ENCODE measurements around the gene CCDC171. TPM values are rescaled to one million over a fixed set of nuclear protein-coding genes. Genes with fewer than 3 reads are reported as not detected.

CCDC171 gene
- total RNA-seq, 2 experiments from 2014 or later: 10.4 to 18.2 TPM

GRCh38 chr9:15909297-15909696 is 356.5 kb downstream of the CCDC171 start:
- H3K36me3 ChIP-seq (ENCODE audit: insufficient read depth, low read length): no peaks in the 10 kb centered on the region
- intact Hi-C loops (cut with micrococcal nuclease; ENCODE audit: unreplicated experiment): no loop called here
- H2AFZ ChIP-seq (ENCODE audit: low read length): no peak overlapping the region
- no peaks in the 10 kb centered on the region for H3K9me3 ChIP-seq (ENCODE audit: low read length)
- no peak for TF ChIP-seq EZH2phosphoT487 (IDR thresholded peaks at IDR 0.05; ENCODE audit: borderline replicate concordance, low read depth, low read length)
- no TSS peak for BruUV-seq (replicated peaks)
- no peak overlapping the region for H3K4me3 ChIP-seq (ENCODE audit: low read depth, low read length, poor library complexity, severe bottlenecking)
- H3K79me2 ChIP-seq (ENCODE audit: insufficient read depth, low read depth, low read length): no peaks in the 10 kb centered on the region
- ChIA-PET POLR2A (no interaction called here), CTCF (ENCODE audit: unreplicated experiment) (no interaction called here)
- no peaks in the 10 kb centered on the region for H4K20me1 ChIP-seq (ENCODE audit: insufficient read depth, low read length)
- DNase-seq (ENCODE audit: low spot score): no peak
- no peaks in the 10 kb centered on the region for H3K4me1 ChIP-seq (ENCODE audit: insufficient read depth, low read length, poor library complexity, severe bottlenecking)
- no peak overlapping the region for H3K4me2 ChIP-seq (ENCODE audit: low read length)
- H3K9me2 ChIP-seq (ENCODE audit: insufficient read depth, low read length): no peaks in the 10 kb centered on the region
- no peak overlapping the region for H3K27ac ChIP-seq (ENCODE audit: low read depth, low read length, poor library complexity, severe bottlenecking)

- H3K9me2 ChIP-seq (ENCODE audit: insufficient read depth, low read length): no peaks in the 10 kb centered on the region
- H3K9me3 ChIP-seq (ENCODE audit: low read length): peaks cover 6% of the 10 kb centered on the region; the same call in 1 of the 2 replicates
- TF ChIP-seq CTCF (conservative IDR thresholded peaks at IDR 0.05; ENCODE audit: low read length): no peak
- no peak for TF ChIP-seq EZH2phosphoT487 (IDR thresholded peaks at IDR 0.05; ENCODE audit: borderline replicate concordance, low read depth, low read length)
- ChIA-PET CTCF (ENCODE audit: unreplicated experiment) (no interaction called here), POLR2A (interaction anchor here (0.6 kb wide), 1 partner anchor 258 kb away, joined by 3 read pairs; no protein-coding TSS in a partner anchor)
- H3K36me3 ChIP-seq (ENCODE audit: insufficient read depth, low read length): no peaks in the 10 kb centered on the region
- H3K4me1 ChIP-seq (ENCODE audit: insufficient read depth, low read length, poor library complexity, severe bottlenecking): no peaks in the 10 kb centered on the region
- BruUV-seq (replicated peaks): no TSS peak
- no peak overlapping the region for H3K27ac ChIP-seq (ENCODE audit: low read depth, low read length, poor library complexity, severe bottlenecking)
- intact Hi-C loops (cut with micrococcal nuclease; ENCODE audit: unreplicated experiment): no loop called here
- DNase-seq (ENCODE audit: low spot score): no peak
- H4K20me1 ChIP-seq (ENCODE audit: insufficient read depth, low read length): no peaks in the 10 kb centered on the region
- H3K4me2 ChIP-seq (ENCODE audit: low read length): no peak overlapping the region
- H3K79me2 ChIP-seq (ENCODE audit: insufficient read depth, low read depth, low read length): no peaks in the 10 kb centered on the region
- H2AFZ ChIP-seq (ENCODE audit: low read length): no peak overlapping the region
- no peak overlapping the region for H3K4me3 ChIP-seq (ENCODE audit: low read depth, low read length, poor library complexity, severe bottlenecking)
Observed at GRCh38 chr9:15915711-15916110, 362.9 kb downstream of the CCDC171 start.

GRCh38 chr9:15927161-15927560 is 374.3 kb downstream of the CCDC171 start:
- H3K4me1 ChIP-seq (ENCODE audit: insufficient read depth, low read length, poor library complexity, severe bottlenecking): no peaks in the 10 kb centered on the region
- no TSS peak for BruUV-seq (replicated peaks)
- POLR2A ChIA-PET: no interaction called here
- no peak overlapping the region for H3K4me3 ChIP-seq (ENCODE audit: low read depth, low read length, poor library complexity, severe bottlenecking)
- CTCF ChIA-PET (ENCODE audit: unreplicated experiment): no interaction called here
- no peak overlapping the region for H3K27ac ChIP-seq (ENCODE audit: low read depth, low read length, poor library complexity, severe bottlenecking)
- intact Hi-C loops (cut with micrococcal nuclease; ENCODE audit: unreplicated experiment): no loop called here
- no peaks in the 10 kb centered on the region for H3K9me3 ChIP-seq (ENCODE audit: low read length)
- DNase-seq (ENCODE audit: low spot score): no peak
- H2AFZ ChIP-seq (ENCODE audit: low read length): no peak overlapping the region
- no peaks in the 10 kb centered on the region for H3K9me2 ChIP-seq (ENCODE audit: insufficient read depth, low read length)
- H4K20me1 ChIP-seq (ENCODE audit: insufficient read depth, low read length): no peaks in the 10 kb centered on the region
- H3K4me2 ChIP-seq (ENCODE audit: low read length): no peak overlapping the region
- no peak for TF ChIP-seq CTCF (conservative IDR thresholded peaks at IDR 0.05; ENCODE audit: low read length)
- no peak for TF ChIP-seq EZH2phosphoT487 (IDR thresholded peaks at IDR 0.05; ENCODE audit: borderline replicate concordance, low read depth, low read length)
- no peaks in the 10 kb centered on the region for H3K79me2 ChIP-seq (ENCODE audit: insufficient read depth, low read depth, low read length)
- H3K36me3 ChIP-seq (ENCODE audit: insufficient read depth, low read length): no peaks in the 10 kb centered on the region
